HepG2 (cell line): ENCODE measurements around the gene MATR3.

Experiments
- ATF7 ChIP-seq, 2 experiments: fragments of 450-650 bp in 1 of 2; sonication (generic) in 1 of 2; formaldehyde crosslinking in 1 of 2; IDR thresholded peaks; 2 replicates each; pipeline versions ENCODE4 v1.4.0 to v1.6.1; 2016 to 2020; ENCODE audit warnings: antibody characterized with exemption in 1 of 2, mild to moderate bottlenecking in 1 of 2, missing genetic modification reagents in 1 of 2
- ELK4 ChIP-seq: sonication (generic); formaldehyde crosslinking; IDR thresholded peaks from 2 replicates; pipeline ENCODE4 v1.9.0; 2021; ENCODE audit warnings: missing genetic modification reagents, borderline replicate concordance
- FOXM1 ChIP-seq: sonication (generic); formaldehyde crosslinking; IDR thresholded peaks from 2 replicates; pipeline ENCODE4 v1.5.0; 2020; ENCODE audit warnings: missing genetic modification reagents
- KDM5A ChIP-seq: fragments of 200-600 bp; sonication (generic); IDR thresholded peaks from 2 replicates; pipeline ENCODE4 v1.7.0; 2018; ENCODE audit warnings: antibody characterized with exemption, mild to moderate bottlenecking, low read length, borderline replicate concordance
- MAX ChIP-seq: IDR thresholded peaks from 2 replicates; pipeline ENCODE4 v1.6.1; 2012; ENCODE audit warnings: inconsistent platforms
- PAWR ChIP-seq: sonication (generic); formaldehyde crosslinking; IDR thresholded peaks from 2 replicates; pipeline ENCODE4 v1.4.0; 2020; ENCODE audit warnings: missing genetic modification reagents, mild to moderate bottlenecking, borderline replicate concordance
- POLR2AphosphoS5 ChIP-seq: IDR thresholded peaks from 2 replicates; pipeline ENCODE4 v1.6.1; 2012; ENCODE audit warnings: low read depth, low read length
- SIN3A ChIP-seq: IDR thresholded peaks from 2 replicates; pipeline ENCODE4 v1.6.1; 2011; ENCODE audit warnings: low read depth, mild to moderate bottlenecking, control low read depth, low read length, borderline replicate concordance
- ZMYM4 ChIP-seq: sonication (generic); formaldehyde crosslinking; IDR thresholded peaks from 2 replicates; pipeline ENCODE4 v1.8.1; 2023; ENCODE audit warnings: mild to moderate bottlenecking, missing genetic modification reagents

GRCh38 chr5:139275956-139276355, 17.6 kb upstream of the MATR3 start:
- TF ChIP-seq KDM5A (no peak), FOXM1 (CRISPR knock-in tag) (no peak), SIN3A (no peak), PAWR (CRISPR knock-in tag) (no peak), ATF7 (IDR thresholded peaks at IDR 0.05) (no peak), ATF7 (CRISPR knock-in tag; IDR thresholded peaks at IDR 0.05) (no peak), ELK4 (CRISPR knock-in tag) (no peak), ZMYM4 (CRISPR knock-in tag) (no peak), POLR2AphosphoS5 (peak; percentile 7; the same call in 1 of the 2 replicates), MAX (peak; percentile 83)
